OCI-M1 (cell line): ENCODE measurements around the gene ASAP2.

Experiments
- DNase-seq: peaks from one replicate; lab custom pipeline; 2025; lab: John Stamatoyannopoulos, UW

ASAP2 gene

DNA sequence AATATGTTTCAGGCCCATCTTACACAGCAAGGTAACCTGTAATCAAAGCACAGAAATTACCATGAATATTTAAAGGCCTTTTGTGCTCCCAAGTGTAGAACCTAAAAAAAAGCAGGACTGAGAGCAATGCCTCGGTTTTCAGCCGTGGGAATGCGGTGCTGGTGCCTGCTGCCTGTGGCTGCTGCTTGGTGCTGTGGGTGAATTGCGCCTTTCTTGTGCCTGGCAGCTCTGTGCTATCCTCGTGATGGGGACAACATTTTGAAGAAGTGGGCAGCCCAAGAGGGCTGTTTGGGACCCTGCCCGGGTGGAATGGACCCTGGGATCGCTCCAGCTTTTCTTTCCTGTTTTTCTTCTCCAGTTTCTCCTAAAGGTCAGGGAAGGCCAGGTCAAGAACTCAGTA, 91.2 kb downstream of the ASAP2 start:
- DNase-seq, result no peak

DNA sequence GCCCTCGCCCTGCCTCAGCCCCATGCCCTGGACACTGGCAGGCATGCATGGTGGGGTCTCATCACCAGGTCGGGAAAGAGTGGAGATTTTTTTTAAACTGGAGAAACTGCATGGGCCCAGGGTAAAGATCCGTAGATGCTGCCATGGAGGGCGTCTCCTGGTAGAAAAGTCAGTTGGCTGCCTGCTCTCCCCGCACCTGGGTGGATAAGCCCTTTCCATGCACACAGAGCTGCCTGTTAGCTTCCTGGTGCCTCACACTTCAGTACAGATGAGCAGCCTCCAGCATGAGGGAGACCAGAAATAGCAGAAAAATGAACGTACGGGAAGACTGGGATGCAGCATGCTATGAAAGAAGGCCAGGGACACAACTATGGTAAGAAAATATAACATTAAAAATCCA, 92.0 kb downstream of the ASAP2 start:
- DNase-seq, result no peak

DNA sequence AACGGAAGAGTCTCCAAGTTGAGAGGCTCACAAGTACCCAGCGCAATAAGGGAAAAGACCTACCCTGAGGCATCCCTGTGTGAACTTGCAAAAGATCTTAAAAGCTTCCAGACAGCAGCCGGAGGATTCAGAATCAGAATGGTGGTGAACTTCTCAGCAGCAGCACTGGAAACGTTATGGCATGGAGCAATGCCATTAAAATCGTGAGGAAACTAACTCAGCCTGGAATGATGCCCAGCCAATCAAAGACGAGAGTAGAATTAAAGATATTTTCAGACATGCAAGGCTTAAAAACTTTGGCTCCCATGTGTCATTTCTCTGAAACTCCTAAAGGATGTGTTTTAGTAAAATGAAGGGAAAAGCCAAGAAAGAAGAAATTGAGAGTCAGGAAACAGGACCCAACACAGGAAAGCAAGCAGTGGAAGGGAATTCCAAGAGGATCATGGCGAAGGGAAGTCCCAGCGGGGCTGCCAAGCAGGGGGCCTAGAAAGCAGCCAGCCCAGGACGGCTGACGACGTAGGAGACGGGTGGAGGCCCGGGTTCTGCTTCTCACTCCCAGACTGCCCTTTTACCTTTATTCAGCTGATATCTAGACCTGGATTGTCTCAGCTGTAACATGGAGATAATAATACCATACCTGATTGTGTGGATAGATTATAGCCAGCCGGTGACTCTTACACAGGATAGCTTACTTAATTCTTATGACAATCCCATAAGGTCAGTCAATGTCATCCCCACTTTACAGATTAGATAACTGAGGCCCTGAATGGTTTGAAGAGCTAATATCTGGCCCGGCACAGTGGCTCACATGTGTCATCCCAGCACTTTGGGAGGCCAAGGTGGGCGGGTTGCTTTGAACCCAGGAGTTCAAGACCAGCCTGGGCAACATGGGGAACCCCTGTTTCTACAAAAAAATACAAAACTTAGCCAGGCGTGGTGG, 92.8 kb downstream of the ASAP2 start:
- no peak for DNase-seq

DNA sequence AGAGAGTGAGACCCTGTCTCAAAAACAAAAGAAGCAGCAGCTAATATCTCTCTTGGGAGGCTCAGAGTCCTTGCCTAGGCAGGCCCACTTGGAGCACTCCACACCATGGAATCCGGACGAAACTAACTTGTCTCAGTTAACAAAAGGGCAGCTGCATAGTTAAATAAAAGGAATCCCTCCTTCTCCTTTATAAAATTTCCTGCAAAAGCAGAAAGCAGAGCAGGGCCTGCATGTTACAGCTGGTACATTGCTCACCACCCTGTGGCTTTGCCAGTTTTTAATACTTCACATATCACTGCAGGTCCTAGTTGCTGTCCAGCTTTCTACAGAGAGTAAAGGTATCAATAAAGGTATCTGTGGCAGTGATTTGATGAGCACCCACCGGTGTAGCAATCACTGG, 93.6 kb downstream of the ASAP2 start:
- no peak for DNase-seq

DNA sequence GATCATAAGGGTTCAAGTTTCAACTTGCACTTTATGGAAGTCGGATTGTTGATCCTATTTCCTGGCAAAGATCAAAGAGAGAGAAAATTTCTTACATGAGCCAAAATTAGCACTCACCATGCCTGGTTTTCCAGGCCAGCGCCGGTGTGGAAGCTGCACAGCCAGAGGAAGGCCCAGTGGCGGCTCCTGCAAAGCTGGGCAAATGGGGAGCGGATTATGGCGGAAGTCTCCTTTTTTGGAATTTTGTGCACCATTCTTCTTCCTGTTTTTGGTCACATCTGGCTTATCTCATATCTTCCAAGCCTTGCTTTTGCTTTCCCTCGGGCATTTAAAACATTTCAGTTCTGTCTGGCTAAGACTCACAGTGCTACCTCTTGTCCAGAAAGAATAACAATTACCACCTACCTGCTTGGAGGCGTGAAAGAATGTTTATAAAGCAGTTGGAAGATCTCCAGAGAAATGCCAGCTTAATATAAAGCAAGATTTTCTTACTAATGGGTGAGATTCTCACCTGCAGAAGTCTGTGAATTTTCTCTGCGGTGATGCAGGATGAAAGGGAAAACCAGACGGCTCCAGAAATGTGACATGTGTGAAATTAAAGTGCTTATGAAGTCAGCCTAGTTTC, 94.3 kb downstream of the ASAP2 start:
- no peak for DNase-seq

DNA sequence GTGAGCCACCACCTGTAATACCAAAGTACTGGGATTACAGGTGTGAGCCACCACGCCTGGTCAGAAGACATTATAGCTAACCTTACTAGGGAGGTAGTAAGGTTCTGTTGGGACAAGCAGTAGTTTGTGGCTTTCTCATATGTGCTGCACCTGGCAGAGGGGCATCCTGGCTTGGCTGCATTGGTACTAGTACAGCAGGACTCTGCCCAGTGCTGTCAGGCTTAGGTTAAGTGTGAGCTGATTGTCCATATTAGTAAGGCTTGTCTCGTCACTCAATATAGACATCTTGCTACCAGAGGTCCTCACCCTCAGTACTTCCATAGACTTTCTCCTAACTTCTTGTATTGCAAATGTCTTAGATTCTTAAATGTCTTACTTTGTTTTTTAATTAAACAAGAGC, 96.1 kb downstream of the ASAP2 start:
- no peak for DNase-seq

DNA sequence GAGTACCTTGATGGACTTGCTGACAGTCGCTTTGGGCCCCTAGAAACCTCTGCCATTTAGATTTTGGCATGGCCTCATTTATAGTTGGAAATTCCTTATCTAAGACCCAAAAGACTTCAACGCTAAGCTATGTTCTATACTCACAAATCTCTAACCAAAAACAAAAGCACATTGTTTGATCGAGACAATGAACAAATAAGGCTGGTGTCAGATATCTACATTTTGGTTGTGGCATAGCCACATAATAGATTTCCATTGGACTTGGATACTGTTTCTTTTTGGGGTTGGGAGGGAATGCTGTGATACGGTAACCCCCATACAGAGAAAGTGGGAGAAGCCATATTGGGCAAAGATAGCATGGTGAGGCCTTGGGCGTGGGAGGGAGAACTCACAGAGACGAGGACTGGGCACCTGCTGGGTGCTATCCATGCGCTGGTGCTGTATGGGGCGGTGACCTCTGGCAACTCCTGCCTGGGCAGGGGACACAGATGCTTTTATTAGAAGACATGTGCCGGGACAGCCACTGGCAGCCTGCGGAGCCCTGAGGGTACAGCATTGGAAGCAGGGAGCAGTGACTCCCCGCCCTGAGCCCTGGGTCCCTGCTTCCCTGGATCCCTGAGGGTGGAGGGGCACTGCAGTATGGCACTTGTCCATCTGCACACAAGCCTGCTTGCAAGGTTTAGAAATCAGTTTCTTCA, 97.1 kb downstream of the ASAP2 start:
- no peak for DNase-seq

DNA sequence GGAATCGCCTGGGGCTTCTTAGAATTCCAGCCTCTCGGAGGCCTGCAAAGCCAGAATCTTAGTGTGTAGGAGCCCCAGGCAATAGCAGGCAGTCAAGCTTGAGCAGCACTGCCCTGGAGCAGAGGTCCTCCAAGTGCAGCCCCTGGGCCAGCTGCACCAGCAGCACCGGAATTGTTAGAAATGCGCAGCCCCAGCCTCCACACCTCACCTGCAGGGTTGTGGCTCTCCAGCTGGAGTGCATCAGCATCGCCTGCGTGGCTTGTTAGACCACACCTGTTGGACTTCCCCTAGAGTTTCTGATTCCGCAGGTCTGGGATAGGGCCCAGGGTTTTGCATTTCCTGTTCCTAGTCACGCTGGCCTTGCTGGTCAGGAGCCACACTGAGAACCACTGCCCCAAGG, 100.3 kb downstream of the ASAP2 start:
- no peak for DNase-seq

DNA sequence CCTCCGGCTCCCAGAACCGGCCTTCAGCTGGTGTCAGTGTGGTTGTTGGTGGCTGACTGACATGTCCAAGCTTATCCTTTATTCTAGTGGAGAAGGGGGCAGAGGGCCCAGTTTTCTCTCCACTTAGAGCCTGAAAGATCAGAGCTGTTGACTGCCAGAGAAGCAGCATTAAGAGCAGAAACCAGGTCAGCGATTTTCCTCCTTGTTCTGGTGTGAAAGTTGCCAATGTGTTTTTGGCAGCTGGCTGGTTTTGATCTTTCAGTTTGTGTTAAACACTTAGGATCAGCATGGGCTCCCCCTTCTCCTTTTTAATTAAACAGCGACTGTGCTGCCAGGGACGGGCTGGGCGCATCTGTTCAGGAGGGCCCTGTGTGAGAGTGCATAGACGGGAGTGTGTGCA, 100.9 kb downstream of the ASAP2 start:
- DNase-seq, result no peak

DNA sequence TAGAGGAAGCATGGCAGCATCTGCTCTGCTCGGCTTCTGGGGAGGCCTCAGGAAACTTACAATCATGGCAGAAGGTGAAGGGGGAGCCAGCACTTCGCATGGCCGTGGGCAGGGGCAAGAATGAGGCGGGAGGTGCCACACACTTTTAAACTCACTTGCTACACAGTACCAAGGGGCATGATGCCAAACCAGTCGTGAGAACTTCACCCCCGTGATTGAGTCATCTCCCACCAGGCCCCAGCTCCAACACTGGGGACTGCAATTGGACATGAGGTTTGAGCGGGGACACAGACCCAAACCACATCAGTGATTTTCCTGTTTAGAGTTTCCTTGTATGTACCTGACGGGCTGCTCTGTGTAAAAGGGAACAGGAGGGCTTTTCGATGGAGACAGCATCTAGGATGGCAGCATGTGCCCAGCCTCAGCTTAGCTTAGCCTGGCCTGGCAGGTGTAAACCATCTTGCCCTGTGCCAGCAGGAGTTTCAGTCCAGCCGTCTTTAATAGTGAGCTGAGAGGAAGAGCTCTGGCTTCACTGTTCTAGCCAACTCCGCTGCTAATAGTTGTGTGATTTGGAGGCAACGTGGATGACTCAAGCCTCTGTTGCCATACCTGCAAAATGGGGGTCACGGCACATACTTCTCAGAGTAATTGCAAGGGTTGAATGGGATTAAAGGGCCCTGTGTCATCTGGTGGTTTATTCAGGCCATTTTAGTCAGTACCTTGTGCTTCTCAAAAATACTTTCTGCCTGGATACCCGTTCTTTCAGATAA, 101.8 kb downstream of the ASAP2 start:
- no peak for DNase-seq

DNA sequence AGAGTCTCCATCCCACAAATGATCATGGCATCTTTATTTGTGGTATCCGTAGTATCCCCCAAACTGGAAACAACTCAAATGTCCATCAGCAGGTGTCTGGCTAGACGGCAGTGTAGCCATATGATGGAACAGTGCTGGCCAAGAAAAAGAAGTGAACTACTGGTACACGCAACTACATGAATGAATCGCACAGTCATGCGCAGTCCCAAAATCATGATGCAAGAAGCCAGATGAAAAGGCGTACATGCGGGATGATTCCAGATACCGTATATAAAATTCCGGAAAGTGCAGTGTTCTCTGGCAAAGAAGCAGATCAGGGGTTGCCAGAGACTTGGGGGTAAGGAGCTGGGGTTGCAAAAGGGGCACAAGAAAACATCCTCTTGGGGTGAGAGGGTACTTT, 102.5 kb downstream of the ASAP2 start:
- no peak for DNase-seq

DNA sequence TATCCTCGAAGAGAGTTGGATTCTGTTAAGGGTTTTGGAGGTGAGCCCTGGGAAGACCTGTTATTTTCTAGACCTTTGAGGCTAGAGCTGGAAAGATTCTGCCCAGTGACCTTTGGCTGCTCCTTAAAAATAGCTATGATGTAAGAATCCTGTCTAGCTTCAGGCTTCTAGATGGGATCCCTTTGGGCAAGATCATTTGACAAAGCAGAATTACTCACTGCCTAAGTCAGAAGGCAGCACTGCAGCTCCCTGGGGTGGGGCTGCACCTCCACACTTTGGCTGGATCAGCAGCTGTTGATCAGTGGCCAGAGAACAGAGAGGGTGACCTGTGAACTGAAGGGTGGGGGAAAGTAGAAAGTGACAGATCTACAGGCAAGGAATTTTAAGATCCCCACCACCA, 103.8 kb downstream of the ASAP2 start:
- no peak for DNase-seq

DNA sequence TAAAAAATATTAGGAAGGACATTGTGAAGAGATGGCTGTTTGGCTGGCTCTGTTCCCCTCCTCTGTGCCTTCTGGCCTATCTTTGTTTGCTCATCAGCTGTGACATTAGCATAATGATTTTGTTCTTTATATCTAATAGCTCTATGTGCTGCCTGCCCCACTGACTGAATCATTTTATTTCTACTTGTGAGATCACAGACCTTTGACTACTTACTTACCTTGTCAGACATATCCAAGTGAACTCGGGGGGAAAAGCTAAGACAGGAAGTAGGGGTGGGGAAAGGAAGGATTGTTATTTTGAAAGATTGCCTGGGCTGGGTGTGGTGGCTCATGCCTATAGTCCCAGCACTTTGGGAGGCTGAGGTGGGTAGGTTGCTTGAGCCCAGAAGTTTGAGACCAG, 104.2 kb downstream of the ASAP2 start:
- DNase-seq, result no peak

DNA sequence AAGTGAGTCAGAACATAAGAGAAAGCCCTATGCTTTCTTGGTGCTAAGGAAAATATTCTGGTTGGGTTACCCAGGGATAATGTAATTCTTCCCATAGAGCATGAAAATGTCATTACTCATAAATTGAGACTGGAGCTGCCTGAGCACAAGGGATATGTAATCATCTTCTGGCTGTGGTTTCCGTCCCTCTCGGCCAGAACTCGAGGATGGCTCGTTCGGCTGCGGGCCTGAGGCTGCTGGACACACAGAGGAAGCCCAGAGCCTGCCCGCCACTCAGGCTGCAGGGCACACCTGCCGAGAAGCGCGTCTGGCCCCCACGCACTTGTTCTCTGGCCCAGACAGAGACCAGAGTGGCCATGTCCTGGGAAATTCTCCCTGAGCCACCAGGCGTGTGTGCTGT, 104.9 kb downstream of the ASAP2 start:
- no peak for DNase-seq

DNA sequence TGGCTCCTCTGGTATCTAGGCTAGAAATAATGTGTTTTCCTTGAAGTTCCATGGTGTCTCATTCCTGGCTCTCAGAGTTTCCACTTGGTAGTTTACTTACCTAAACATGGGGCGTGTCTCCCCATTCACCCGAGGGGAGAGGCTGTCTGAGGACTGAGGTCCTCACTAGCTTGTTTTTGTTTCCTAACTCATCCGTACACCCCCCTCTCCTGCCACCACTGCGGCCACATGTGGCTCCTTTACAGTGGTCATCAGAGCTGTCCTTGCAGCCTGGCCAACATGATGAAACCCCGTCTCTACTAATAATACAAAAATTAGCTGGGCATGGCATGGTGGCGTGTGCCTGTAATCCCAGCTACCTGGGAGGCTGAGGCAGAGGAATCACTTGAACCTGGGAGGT, 106.0 kb downstream of the ASAP2 start:
- no peak for DNase-seq

DNA sequence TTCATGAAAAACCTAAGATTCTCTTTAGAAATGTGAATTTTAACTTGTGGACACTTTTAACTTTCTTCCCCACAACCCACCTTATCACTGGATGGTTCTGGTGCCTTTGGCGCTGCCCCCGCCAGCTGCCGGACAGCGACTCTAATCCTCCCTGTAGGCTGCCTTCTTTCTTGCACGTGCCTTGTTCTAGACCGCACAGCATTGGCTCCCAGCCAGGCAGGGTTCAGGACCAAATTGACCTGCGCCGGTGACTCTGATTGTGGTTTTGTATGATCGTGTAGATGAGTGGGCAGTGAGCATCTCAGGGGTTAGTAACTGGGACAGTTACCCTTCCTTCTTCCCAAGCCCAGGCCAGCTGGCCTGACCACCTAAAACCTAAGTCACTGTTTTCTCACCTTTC, 106.8 kb downstream of the ASAP2 start:
- no peak for DNase-seq

DNA sequence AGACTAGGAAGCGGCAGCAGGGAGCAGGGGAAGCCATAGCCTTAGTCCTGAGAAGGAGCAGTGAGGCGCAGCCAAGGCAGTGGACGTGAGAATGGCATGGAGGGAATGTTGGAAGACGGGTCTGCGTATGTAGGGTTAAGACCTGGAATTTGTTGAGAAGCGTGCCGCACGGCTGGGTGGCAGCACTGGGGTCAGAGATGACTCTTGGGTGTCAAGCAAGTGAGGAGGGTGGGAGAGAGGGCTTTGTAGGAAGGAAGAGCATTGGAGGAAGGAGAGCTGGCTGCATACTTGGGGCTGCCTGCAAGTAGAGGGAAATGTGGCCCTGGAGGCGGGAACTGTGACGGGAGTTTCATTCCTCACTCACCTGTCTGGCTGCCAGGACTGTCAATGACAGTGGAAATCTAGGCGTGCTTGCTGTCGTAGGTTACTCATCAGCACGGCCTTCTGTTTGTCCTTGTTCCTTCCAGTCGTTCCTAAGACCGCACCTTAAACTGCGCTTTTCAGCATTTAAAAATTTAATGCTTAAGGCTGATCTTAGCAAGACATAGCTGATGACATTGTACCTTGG, 108.8 kb downstream of the ASAP2 start:
- no peak for DNase-seq

DNA sequence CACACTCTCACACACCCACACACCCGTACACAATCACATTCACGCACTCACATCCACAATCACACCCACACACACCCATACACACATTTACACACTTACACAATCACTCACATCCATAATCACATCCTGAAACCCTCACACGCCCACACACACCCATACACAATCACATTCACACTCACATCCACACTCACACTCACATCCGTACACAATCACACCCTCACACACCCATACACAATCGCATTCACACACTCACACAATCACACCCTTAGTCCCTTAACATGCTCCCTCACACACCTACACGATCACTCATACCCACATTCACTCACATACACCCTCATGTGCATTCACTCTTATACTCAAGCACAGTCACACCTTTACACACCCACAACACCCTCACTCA, 110.9 kb downstream of the ASAP2 start:
- no peak for DNase-seq

DNA sequence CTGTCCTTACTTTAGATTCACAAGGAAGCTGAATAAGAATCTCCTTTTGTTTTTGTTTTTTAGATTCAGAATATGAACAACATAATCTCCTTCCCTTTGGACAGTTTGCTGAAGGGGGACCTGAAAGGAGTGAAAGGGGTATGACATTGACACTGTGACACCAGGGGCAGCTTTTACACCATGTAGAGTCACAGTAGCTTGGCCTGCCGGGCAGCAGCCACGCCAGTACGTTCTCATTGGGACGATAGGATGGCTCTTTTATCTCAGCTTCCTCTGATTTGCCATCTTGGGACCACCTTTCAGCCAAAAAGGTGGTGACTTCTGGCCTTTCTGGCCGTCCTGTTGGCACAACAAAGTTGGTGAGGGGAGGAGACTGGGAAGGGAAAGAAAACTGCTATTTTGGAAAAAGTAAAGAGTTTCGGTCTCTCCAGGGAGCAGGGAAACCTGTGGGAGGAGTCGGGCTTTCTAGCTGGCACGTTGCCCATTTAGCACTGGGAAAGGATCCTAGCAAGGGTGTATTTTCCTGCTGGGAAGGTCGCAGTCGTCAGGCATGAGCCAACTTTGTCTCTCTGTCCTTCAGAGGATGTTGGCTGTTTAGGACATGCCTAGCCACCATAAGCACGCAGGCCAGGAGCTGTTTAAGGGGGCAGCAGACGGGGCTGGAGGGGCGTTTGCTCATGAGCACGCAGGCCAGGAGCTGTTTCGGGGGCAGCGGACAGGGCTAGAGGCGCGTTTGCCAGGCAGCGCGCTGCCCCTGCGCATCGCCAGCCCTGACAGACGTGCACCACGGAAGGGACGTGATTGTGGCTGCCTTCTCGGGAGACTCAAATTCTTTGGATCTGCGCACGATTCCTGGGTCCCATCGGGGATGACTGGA, 112.1 kb downstream of the ASAP2 start:
- DNase-seq, result no peak

DNA sequence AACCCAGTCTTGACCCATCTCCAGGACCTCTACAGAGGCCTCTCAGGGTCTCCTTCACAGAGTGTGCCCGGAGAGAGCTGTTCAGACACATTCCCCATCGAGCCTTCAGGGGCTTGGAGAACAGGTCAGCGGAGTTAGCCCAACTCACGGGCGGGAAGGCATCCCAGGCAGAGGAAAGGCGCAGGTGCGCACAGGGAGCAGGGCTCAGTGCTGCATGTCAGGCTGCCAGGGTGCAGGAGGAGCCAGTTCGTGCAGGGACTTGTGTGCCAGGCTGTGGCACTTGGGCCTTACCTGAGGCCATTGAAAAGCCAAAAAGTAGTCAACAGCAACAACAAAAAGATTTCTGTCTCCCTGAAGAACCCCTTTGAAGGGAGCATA, 112.7 kb downstream of the ASAP2 start:
- DNase-seq, result no peak

DNA sequence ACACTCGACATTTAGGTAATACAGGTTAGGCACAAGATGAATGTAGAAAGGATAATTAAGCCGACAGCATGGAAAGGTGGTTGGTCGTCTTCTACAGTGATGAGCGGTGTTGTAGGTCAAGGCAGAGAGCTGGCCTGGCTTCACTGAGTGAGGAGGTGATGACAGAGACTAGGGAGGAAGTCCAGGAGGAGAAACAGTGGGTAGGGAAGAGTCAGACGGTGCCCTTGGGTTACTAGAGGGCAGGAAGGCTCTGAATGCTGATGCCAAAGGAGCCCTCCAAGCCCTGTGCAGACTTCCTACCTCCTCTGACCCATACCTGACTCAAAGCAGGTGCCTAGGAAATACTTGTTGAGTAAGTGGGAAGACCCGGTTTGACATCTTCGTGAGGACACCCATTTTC, 116.0 kb downstream of the ASAP2 start:
- DNase-seq, result no peak
